ENCODE data around the gene ARHGAP18.

The ARHGAP18 gene

GRCh38 chr6:129719692-129720091, 9.7 kb upstream of the ARHGAP18 start:
- DNase-seq: no peak

- no peak for DNase-seq
Observed at GRCh38 chr6:129717277-129717676, 7.3 kb upstream of the ARHGAP18 start.

GRCh38 chr6:129713806-129714333, 3.9 kb upstream of the ARHGAP18 start:
- no peak for DNase-seq

GRCh38 chr6:129711271-129711631, 1.3 kb upstream of the ARHGAP18 start:
- DNase-seq: no peak

GRCh38 chr6:129710450-129711270, 683 bp upstream of the ARHGAP18 start:
- DNase-seq: no peak

- DNase-seq: no peak
Observed at GRCh38 chr6:129709196-129709768, 695 bp downstream of the ARHGAP18 start.

- no peak for DNase-seq
Observed at GRCh38 chr6:129708496-129709195, 1.3 kb downstream of the ARHGAP18 start.

GRCh38 chr6:129707882-129708495, 2.0 kb downstream of the ARHGAP18 start:
- no peak for DNase-seq

- DNase-seq: no peak
Observed at GRCh38 chr6:129707028-129707427, 2.9 kb downstream of the ARHGAP18 start.

GRCh38 chr6:129705212-129705611, 4.8 kb downstream of the ARHGAP18 start:
- no peak for DNase-seq

- DNase-seq: no peak
Observed at GRCh38 chr6:129704708-129705107, 5.3 kb downstream of the ARHGAP18 start.

- no peak for DNase-seq
Observed at GRCh38 chr6:129701721-129702455, 8.1 kb downstream of the ARHGAP18 start.

GRCh38 chr6:129700666-129701065, 9.3 kb downstream of the ARHGAP18 start:
- no peak for DNase-seq

GRCh38 chr6:129699659-129700058, 10.3 kb downstream of the ARHGAP18 start:
- no peak for DNase-seq

- no peak for DNase-seq
Observed at GRCh38 chr6:129698430-129698829, 11.5 kb downstream of the ARHGAP18 start.

GRCh38 chr6:129697788-129698187, 12.2 kb downstream of the ARHGAP18 start:
- no peak for DNase-seq

GRCh38 chr6:129696843-129697242, 13.1 kb downstream of the ARHGAP18 start:
- no peak for DNase-seq

- no peak for DNase-seq
Observed at GRCh38 chr6:129696028-129696418, 14.0 kb downstream of the ARHGAP18 start.

GRCh38 chr6:129695373-129696027, 14.5 kb downstream of the ARHGAP18 start:
- DNase-seq: no peak

GRCh38 chr6:129694036-129694435, 15.9 kb downstream of the ARHGAP18 start:
- no peak for DNase-seq

- no peak for DNase-seq
Observed at GRCh38 chr6:129692467-129692866, 17.5 kb downstream of the ARHGAP18 start.

GRCh38 chr6:129691709-129692108, 18.3 kb downstream of the ARHGAP18 start:
- no peak for DNase-seq
